ENCODE data around the gene PRUNE2.

PRUNE2 gene

DNA sequence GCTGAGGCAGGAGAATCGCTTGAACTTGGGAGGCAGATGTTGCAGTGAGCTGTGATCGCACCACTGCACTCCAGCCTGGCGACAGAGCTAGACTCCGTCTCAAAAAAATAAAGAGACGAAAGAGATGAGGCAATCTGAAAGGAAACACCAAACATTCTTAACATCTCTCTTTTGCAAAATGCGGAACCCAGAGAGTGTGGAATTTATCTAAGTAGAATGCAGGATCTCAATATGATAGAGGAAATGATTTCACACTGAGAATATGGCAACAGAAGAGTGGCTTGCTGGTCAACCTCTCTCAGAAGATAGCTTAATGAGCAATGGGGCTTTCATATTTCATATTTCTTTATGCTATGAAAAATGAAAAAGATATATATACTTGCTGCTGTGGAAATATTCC is 175.1 kb downstream of the PRUNE2 start:
- DNase-seq, result no peak

DNA sequence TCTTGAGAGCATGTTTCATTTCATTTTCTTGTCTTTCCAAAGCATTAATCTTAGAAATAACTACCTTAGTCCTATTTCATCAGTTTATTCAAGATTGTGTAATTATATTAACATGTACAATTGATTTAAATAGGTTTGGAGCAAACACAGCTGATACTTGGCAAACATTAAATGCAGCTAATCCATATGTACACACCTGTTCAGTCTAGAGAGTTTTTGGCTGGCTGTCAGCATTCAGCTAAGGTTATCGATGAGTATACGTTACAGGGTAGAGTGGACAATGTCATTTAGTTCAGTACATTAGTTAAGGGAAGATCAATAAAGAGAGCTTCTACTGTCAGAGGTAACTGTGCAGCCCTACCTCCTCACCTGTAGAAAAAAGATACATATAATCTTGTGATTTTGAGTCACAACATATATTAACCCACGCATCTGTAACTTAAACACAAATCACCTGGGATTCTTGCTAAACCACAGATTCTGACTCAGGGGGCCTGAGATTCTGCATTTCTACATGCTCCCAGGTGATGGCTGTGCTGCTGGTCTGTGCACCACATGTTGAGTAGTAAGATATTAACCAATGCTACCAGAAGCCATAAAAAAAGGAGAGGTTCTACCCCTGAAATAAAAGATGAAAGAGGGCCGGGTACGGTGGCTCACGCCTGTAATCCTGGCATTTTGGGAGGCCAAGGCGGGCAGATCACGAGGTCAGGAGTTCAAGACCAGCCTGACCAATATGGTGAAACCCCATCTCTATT is 175.8 kb downstream of the PRUNE2 start:
- DNase-seq, result no peak

DNA sequence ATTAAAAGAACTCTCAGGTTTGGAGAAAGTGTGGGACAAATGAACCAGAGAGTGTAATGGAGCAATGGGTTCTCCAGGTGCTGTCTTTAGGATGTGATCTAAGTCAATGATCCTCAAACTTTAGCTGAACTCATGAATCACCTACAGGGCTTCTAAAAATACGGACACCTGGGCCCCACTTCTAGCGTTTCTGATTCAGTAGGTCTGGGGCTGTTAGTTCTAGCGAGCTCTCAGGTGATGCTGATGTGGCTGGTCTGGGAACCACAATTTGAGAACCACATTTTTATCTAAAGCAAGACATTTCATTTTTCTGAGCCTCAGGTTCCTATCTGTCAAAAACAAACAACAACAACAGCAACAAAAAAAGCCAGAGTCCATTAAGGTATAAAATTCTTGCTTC is 176.8 kb downstream of the PRUNE2 start:
- no peak for DNase-seq

DNA sequence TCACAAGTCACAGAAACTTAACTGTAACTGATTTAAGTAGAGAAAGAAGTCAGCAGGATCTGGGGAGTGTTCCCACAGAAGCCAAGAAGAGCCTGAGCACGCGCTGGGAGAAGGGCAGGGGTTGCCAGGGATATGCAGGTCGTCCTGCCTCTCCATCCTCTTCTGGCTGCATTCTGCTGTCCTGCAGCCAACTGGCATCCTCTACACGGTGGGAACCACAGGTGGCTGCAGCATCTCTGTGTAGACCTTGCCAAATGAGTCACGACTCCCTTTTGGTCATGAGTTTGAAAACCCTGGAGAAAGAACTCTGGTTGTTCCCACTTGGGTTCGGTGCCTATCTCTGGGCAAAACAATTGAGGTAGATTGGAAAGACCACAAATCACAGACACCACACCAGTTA is 180.0 kb downstream of the PRUNE2 start:
- no peak for DNase-seq

DNA sequence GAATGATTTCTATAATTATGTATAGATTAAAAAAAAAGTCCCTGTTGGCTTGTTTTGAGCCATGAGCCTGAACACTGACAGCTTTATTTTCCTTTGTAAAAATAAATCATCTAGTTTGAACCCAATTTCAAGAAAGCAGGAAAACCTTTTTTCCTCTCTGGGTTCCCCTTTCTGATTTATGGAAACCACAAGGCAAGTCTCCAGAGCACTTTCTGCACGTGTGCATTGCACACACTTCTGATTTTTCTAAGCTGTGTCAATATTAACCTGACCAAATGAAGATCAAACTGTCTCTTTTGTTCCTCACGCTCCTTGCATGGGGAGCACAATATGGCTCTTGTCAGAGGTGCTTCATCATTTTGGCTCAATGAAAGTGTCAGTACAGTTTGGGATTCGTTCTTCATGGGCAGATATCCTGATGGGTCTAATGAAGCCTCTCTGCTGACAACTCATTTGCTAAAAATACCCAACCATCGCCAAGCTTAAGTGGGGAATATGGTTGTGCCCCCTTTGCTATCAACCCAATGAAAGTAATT is 180.8 kb downstream of the PRUNE2 start:
- DNase-seq, result no peak

DNA sequence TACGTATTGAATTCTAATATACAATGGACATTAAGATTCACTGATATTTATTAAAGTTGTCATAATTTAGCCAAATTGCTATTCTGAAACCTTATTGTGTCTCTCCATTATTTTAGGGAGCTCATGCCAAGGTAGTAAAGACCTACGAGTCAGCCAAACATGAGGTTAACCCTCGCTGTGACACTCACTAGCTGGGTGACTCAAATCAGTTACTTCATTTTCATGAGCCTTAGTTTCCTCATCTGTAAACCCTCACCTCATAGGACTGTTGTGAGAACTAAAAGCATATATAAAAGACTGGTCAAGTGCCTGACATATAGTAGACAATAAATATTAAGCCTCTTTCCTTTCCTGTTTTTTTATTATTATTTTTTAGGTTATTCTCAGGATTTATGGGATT is 185.7 kb downstream of the PRUNE2 start:
- DNase-seq, result no peak

DNA sequence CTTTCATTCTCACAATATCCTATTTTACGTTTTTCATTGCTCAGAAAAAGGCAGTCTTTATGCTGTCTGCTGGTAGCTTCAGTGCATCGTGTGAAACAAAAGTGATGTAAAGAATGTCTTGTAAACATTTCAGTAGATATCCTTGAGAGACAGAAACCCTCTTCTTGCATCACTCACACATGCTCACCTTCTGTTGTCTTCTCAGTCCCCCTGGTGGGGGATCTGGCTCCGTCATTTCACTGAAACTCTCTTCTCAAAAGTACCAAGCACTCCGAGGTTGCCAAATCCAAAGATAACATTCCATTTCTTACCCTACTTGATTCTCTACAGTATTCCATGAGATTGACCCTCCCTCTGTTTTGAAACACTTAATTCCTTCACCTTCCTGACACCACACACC is 187.7 kb downstream of the PRUNE2 start:
- no peak for DNase-seq

DNA sequence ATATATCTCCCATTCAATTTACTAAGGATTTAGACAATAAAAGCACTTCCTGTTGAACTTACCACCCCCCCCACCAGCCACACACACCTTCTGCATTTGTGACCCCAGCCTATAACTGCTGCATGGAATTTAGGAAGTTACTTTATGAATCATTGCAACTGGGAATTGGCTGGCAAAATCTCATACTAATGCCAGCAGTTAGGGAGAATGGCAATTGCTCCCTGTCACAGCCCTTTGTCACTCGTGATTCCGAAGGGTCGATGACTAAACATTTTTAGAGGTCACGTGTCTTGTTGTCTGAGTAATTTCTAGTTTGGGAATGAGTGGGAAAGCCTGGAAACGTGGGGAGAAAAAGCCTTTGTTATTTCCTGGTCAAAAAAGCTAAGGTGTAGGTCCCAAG is 188.3 kb downstream of the PRUNE2 start:
- DNase-seq, result no peak

DNA sequence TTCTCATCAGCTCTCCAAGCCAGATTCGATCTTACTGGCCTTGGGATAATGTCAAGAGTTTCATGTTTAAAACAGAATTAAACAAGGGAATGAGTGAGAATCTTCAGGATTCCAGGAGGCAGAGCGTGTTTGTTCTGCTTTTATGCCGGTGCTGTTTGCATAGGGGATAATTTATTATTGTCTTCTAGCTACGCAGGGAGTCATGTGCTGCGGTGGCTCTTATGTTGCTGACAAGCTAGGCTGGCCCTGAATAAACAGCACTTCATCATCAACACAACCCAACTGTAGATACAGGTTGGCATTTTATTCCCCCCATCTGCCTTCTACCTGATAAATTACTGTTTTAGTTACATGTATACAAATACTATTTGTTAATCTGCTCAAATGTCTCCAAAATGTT is 188.7 kb downstream of the PRUNE2 start:
- DNase-seq, result no peak

DNA sequence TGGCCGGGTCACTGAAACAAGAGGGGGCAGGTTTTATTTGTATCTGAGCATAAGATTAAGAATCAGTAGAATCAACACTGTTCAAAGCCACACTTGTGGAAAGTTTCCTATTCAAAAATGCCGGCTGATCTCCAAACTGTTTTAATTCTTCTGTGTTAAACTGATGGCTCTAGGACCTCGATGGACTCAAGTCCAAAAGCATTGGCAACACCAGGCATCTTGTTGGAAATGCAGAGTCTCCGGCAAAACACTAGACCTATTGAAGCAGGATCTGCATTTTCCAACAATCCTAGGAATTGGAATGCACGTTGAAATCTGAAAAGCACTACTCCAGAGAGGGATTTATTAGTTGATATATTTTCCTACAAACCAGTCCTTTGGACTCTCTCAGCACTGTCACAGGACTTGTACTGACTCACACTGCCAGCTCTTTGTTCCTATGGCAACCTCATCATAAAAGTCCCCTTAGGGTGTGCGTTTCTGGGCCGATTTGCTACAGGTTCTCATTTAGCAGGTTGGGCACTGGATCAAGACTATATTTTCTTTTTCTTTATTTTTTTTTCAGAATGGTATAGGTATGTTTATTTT is 189.7 kb downstream of the PRUNE2 start:
- DNase-seq, result no peak

DNA sequence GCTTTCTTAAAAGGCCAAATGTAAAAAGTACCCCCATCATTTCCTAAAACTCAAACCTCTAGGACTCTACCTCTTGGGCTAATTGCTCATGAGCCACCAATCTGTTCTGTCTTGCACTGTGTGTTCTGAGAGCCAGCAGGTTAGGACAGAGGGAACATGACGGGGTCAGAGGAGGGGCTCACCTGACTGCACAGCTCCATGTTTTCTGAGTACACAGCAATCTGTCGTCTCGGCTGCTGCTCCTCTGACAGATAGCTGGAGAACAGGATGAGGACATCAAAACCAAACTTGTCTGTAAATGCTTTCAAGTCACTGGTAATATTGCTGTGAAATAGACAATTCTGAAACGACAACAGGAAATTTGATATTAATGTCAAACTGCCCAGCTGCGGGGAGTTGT is 192.5 kb downstream of the PRUNE2 start:
- no peak for DNase-seq

DNA sequence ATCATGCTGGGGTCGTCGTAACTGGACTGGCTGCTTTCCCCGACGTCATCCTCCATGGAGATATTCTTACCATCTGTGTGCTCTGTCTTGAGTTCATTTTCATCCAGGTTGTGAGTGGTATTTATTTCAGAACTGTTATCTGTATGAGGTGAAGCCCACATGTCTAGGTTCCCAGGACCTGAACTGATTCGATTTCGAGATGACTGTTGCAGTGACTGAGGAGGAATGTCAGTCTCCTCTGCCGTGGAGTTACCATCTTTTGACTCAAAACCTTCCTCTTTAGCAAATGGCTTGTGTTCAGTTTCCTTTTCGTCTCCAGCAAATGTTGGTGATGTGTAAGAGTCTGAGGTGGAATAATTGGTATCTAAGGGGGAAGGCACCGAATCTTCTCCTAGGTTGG is 196.9 kb downstream of the PRUNE2 start:
- no peak for DNase-seq

DNA sequence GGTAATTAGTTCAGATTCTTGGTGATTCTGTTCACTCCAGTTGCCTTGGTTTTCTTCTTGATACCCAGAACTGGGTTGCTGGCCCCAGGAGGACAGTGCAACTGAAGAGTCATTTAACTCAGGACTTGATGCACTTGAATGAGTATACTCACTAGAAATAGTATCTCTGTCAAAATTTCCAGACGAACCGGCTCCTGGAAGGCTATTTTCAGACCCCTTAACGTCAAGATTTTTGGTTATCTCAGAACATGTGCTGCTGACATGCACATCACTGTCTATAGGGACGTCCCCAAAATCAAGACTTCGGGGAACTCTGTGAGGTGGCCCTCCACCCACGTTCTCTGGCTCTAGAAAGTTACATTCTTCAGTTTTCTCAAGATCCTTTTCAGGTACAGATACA is 198.4 kb downstream of the PRUNE2 start:
- DNase-seq, result no peak

DNA sequence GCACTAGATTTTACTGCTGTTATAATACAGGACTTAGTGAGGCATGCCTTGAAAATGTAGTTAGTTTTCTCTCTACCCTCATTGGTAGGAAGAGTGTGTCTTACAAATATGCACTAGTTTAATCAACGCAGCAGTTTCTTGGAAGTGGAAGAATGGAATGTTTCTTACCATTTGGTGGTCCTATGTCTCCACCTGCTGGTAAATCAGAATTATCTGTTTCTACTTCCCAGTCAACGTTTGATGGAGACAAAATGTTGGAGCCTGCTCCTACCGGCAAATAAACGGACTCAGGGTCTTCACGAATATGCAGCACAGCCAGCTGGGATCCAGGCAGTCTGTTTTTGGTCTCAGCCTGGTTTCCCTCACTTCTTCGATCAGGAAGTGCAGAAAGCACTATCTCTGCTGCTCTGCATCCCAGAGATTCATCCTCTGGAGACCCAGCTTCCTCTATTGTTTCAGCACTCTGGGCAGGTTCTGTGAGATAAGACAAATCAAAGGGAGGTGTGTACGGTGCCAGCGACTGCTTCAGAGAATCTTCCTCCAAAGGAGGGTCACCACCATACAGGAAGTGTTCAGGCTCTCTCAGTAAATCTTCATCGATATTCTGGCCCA is 201.2 kb downstream of the PRUNE2 start:
- peak; percentile 60 for DNase-seq

DNA sequence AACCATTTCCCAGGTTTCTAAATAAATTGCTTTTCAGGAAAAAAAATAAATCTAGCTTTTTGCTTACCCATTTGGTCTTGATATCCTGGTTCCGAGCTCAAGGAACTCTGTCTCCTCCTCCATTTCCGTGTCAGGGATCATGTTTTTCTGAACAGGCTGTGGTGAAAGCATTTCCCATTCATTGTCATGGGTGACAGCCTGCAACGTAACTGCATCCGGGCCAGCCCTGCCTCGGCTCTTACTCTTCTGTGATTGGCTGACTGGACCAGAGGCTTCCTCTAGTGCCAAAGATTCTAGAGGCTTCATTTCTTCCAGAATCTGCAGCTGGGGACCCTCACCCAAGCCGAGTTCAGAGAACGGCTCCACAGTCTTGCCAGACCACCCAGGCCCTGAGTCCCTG is 202.6 kb downstream of the PRUNE2 start:
- DNase-seq, result no peak

DNA sequence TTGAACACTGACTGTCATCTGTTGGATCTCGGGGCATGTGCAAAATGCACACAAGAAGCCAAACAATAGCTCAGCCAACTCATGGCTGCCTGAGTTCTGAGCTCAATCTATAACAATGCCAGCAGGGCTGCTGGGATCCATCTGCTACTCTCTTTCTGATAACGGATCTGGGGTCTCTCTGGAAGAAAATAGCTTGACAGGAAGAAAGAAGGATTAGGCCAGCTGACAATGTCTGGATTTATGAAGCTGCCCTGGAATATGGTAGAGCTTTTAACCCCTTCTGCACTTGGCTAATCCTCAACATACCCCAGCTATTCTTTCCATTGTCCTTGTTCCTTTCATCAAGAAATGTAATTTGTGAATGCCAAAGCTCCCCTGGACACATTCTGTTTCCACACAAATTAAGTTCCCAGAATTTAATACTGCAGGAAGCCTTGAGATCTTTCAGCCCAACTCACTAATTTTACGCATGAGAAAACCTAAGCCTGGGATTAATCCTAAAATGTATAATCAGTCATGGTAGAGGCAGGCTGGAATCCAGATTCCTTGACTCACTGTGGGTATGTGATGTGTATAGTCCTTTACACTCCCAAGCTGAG is 204.4 kb downstream of the PRUNE2 start:
- DNase-seq, result no peak

DNA sequence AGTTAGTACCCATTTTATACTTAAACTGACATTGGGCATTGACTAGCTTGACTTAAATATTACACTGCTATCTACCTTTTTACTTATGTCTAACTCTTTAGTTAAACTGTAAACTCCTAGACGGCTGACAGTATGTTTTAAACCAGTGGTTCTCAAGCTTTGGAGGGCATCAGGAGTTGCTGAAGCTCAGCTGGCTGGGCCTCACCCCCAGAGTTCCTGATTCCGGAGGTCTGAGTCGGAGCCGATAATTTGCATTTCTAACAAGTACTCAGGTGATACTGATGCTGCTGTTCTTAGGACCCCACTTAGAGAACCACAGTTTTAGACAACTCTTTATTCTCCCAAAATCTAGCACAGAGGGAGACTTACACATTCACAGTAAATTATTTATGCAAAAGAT is 205.0 kb downstream of the PRUNE2 start:
- DNase-seq, result no peak

DNA sequence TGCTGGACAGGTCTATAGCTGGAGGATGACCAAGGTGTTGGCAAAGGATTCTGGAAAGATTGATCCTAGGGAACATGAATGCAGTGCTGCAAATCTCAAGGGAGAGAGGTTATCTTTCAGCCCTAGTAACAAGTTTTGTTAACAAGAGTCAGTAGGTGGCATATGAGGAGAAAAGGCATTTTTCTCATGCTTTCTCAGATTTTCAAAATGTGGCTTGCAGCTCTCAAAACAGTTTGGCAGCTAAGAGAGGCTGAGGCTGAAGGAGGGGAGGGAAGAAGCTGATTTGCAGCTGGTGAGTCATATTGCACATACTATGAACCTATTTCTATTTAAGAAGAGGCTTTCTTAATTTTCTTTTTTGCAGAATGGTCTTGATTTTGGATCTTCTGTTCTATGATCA is 205.9 kb downstream of the PRUNE2 start:
- no peak for DNase-seq

DNA sequence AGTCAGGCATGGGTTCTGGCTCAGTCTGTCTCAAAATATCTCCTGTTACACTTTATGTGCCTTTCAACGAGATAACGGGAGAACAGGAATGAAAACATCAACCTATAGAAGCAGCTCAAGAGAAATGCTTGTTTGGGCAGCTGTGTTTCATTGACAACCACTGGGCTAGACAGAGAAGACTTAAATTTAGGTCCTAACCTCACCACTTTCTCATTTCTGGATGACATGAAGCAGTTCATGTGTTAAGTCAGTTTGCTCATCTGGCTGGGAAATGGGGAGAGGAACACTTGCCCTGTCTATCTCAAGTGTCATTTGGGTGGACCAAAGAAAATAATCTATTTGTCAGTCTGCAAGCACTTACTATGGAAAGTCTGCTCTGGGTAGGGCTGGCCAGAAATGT is 208.4 kb downstream of the PRUNE2 start:
- no peak for DNase-seq

DNA sequence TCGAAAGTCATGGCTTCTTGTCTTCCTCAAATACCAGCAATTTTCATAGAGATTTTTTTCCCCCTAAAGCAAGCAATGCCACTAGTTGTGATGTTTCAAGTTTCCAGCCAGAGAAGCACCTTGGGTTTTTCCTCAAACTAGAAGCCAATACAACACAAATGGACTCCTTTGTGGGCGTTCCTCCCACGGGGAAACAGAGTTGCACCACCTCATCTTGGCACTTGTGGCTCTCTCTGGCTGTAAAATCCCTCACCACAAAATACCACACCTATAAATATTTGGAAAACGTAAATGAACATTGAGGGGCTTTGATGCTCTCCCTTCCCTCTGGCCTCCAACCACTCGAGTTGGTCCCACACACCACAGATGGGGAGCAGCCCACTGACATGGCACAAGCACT is 208.8 kb downstream of the PRUNE2 start:
- DNase-seq, result no peak

DNA sequence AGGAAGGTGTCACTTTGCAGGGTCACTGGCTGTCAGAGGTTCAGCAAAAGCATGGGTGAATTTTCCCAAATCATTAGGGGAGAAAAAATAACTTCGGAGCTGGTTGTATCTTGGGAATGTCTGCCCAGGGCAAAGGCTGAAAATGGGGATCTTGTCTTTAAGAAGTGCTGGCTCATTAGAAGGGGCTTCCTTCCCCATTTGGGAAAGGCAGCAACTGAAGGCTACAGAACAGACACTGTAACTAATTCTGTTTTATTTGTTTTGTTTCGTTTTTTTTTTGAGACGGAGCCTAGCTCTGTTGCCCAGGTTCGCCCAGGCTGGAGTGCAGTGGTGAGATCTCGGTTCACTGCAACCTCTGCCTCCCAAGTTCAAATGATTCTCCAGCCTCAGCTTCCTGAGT is 212.0 kb downstream of the PRUNE2 start:
- no peak for DNase-seq

DNA sequence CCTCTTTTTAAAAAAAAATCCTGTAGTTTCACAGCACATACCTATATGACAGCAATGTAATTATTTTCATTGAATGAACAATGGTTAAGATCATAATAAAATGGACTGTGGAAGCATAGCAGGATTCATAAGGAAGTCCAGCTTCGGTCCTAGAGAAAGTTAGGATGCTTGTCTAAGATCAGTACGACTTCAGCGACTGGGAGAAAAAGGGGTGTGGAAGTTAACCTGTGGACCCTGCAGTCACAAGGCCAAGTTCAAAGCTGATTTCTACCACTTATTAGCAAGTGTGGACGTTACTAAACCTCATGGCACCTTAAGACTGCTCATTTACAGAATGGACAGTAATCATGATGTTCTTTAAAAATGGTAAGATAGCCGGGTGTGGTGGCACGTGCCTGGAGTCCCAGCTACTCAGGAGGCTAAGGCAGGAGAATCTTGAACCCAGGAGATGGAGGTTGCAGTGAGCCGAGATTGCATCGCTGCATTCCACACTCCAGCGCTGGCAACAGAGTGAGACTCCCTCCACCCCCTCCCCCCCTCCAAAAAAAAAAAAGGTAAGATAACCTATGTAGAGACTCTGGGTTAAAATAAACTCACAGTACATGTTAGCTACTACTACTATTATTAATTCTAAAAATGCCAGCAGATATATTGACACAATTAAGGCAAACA is 213.3 kb downstream of the PRUNE2 start:
- no peak for DNase-seq

Data from CD4-positive, alpha-beta T cell treated with Interleukin-17A for 1 hour (primary cell).